GM20000 (cell line): ENCODE data around the gene LAGE3.

Experiments
- DNase-seq: peaks from one replicate; pipeline ENCODE4 v3.0.0; 2012; ENCODE audit warnings: low spot score
- TF ChIP-seq, protein P1 (sequence below): IDR thresholded peaks from 2 replicates; pipeline ENCODE4 v1.5.1; 2012; ENCODE audit warnings: mild to moderate bottlenecking, control low read depth; ENCODE audit errors: extremely low read depth, missing control alignments

LAGE3 gene

GRCh38 chrX:154466907-154467306, 12.2 kb downstream of the LAGE3 start:
- DNase-seq = no peak
- TF ChIP-seq, protein P1, sequence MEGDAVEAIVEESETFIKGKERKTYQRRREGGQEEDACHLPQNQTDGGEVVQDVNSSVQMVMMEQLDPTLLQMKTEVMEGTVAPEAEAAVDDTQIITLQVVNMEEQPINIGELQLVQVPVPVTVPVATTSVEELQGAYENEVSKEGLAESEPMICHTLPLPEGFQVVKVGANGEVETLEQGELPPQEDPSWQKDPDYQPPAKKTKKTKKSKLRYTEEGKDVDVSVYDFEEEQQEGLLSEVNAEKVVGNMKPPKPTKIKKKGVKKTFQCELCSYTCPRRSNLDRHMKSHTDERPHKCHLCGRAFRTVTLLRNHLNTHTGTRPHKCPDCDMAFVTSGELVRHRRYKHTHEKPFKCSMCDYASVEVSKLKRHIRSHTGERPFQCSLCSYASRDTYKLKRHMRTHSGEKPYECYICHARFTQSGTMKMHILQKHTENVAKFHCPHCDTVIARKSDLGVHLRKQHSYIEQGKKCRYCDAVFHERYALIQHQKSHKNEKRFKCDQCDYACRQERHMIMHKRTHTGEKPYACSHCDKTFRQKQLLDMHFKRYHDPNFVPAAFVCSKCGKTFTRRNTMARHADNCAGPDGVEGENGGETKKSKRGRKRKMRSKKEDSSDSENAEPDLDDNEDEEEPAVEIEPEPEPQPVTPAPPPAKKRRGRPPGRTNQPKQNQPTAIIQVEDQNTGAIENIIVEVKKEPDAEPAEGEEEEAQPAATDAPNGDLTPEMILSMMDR = no peak

- TF ChIP-seq, protein P1 = no peak
- DNase-seq = no peak
Observed at GRCh38 chrX:154466036-154466435, 13.0 kb downstream of the LAGE3 start.

DNA sequence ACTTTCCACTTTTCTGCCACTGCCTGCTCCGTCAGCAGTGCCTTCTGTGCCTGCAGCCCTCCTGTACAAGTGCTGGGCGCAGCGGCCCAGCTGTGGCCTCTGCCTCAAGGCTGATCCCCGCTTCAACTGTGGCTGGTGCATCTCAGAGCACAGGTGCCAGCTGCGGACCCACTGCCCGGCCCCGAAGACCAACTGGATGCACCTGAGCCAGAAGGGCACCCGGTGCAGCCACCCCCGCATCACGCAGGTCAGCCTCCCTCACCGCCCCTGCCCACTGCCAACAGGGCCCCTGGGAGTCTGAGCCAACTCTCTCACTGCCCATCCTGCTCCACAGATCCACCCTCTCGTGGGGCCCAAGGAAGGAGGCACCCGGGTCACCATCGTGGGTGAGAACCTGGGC, 13.5 kb downstream of the LAGE3 start:
- DNase-seq = no peak
- TF ChIP-seq, protein P1 = no peak

DNA sequence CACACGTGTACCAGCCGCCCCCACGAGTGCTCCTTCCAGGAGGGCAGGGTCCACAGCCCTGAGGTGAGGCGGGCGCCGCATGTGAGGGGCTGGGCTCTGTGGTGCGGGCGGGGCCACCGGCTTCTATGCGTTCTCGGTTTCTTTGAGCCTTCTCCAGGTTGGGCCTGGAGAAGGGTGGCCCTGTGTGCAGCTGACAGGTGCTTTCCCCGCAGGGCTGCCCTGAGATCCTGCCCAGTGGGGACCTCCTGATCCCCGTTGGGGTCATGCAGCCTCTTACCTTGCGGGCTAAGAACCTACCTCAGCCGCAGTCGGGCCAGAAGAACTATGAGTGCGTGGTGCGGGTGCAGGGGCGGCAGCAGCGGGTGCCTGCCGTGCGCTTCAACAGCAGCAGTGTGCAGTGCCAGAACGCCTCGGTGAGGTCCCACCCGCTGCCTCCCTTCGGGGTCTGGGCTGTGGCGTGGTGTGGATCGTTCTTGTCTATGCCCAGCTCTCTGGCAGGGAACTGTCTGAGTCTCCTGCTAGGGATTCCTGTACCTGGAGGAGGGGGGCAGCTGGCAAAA, 14.2 kb downstream of the LAGE3 start:
- no peak for DNase-seq
- TF ChIP-seq, protein P1 = no peak

DNA sequence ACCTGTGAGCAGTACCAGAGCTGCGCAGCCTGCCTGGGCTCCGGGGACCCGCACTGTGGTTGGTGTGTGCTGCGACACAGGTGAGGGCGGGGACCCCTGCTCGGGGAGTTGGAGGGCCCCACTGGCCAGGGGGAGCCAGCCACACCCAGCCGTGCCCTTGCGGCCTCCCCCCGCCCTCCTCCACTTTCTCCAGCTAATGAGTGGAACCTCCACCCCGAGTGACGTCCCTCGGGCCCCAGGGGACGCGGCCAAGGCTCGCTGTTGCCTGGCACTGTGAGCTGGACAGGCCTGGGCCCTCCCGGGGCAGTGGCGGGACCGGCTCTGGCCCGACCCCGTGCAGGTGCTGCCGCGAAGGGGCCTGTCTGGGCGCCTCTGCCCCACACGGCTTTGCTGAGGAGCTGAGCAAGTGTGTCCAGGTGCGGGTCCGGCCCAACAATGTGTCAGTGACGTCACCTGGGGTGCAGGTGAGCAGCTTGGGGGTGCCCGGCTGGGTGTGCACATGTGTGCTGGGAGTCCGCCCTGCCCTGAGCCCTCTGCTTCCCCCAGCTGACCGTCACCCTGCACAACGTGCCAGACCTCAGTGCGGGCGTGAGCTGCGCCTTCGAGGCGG, 15.4 kb downstream of the LAGE3 start:
- no peak for DNase-seq
- TF ChIP-seq, protein P1 = no peak

GRCh38 chrX:154462396-154462795, 16.7 kb downstream of the LAGE3 start:
- no peak for DNase-seq

DNA sequence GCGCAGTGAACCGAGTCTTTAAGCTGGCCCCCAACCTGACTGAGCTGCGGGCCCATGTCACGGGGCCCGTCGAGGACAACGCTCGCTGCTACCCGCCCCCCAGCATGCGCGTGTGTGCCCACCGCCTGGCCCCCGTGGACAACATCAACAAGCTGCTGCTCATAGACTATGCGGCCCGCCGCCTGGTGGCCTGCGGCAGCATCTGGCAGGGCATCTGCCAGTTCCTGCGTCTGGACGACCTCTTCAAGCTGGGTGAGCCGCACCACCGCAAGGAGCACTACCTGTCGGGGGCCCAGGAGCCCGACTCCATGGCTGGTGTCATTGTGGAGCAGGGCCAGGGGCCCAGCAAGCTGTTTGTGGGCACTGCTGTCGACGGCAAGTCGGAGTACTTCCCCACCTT, 18.8 kb downstream of the LAGE3 start:
- TF ChIP-seq, protein P1 = no peak
- DNase-seq = no peak

More at GRCh38 chrX:154462396-154462795, 16.7 kb downstream of the LAGE3 start:
- TF ChIP-seq, protein P1 = no peak
